GM19324 (cell line): ENCODE results near the gene TAF11L13.
"Not testable (repeated sequence)": the region's sequence is repeated elsewhere in the genome, so short reads cannot be mapped to it uniquely, and the experiment has no call there.

Source experiments
- ATAC-seq: cut with Tn5 transposase; IDR thresholded peaks from one replicate; pipeline ENCODE4 v1.9.1; 2021; ENCODE audit warnings: mild to moderate bottlenecking, moderate library complexity; ENCODE audit not compliant: unreplicated experiment, low FRiP score

Gene TAF11L13

DNA sequence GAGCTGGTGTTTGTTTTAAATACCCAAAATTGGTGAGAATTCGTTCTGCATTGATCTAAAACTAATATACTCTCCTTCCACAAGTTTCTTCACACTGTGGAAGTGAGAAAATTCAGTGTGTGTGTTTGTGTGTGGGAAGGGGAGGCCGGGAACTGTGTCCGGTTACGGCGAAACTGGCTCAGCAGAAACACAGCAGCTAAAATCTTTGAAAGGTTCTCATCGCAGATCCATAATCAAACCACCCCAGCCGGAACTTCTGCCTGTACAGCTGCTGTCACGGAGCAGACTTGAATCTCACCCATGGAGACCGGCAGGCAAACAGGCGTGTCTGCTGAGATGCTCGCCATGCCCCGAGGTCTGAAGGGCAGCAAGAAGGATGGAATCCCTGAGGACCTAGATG lies at the start of gene TAF11L13:
Gene TAF11L13, plus strand, starts transcription at position 301 of the 400 bp plus-strand sequence.
- not testable (repeated sequence) for ATAC-seq

DNA sequence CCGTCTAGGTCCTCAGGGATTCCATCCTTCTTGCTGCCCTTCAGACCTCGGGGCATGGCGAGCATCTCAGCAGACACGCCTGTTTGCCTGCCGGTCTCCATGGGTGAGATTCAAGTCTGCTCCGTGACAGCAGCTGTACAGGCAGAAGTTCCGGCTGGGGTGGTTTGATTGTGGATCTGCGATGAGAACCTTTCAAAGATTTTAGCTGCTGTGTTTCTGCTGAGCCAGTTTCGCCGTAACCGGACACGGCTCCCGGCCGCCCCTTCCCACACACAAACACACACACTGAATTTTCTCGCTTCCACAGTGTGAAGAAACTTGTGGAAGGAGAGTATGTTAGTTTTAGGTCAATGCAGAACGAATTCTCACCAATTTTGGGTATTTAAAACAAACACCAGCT lies 46.2 kb upstream of the TAF11L13 start, which contains the start of gene TAF11L7:
Gene TAF11L7, minus strand, starts transcription at position 101 of the 400 bp plus-strand sequence.
- not testable (repeated sequence) for ATAC-seq

DNA sequence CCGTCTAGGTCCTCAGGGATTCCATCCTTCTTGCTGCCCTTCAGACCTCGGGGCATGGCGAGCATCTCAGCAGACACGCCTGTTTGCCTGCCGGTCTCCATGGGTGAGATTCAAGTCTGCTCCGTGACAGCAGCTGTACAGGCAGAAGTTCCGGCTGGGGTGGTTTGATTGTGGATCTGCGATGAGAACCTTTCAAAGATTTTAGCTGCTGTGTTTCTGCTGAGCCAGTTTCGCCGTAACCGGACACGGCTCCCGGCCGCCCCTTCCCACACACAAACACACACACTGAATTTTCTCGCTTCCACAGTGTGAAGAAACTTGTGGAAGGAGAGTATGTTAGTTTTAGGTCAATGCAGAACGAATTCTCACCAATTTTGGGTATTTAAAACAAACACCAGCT lies 41.0 kb upstream of the TAF11L13 start, which contains the start of gene TAF11L8:
Gene TAF11L8, minus strand, starts transcription at position 101 of the 400 bp plus-strand sequence.
- not testable (repeated sequence) for ATAC-seq

DNA sequence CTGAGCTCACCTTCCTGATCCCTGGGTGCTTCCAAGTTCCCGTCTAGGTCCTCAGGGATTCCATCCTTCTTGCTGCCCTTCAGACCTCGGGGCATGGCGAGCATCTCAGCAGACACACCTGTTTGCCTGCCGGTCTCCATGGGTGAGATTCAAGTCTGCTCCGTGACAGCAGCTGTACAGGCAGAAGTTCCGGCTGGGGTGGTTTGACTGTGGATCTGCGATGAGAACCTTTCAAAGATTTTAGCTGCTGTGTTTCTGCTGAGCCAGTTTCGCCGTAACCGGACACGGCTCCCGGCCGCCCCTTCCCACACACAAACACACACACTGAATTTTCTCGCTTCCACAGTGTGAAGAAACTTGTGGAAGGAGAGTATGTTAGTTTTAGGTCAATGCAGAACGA lies 37.6 kb upstream of the TAF11L13 start, which contains the start of gene TAF11L9:
Gene TAF11L9, minus strand, starts transcription at position 140 of the 400 bp plus-strand sequence.
- ATAC-seq: not testable (repeated sequence)

DNA sequence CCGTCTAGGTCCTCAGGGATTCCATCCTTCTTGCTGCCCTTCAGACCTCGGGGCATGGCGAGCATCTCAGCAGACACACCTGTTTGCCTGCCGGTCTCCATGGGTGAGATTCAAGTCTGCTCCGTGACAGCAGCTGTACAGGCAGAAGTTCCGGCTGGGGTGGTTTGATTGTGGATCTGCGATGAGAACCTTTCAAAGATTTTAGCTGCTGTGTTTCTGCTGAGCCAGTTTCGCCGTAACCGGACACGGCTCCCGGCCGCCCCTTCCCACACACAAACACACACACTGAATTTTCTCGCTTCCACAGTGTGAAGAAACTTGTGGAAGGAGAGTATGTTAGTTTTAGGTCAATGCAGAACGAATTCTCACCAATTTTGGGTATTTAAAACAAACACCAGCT lies 34.2 kb upstream of the TAF11L13 start, which contains the start of gene TAF11L10:
Gene TAF11L10, minus strand, starts transcription at position 101 of the 400 bp plus-strand sequence.
- not testable (repeated sequence) for ATAC-seq

DNA sequence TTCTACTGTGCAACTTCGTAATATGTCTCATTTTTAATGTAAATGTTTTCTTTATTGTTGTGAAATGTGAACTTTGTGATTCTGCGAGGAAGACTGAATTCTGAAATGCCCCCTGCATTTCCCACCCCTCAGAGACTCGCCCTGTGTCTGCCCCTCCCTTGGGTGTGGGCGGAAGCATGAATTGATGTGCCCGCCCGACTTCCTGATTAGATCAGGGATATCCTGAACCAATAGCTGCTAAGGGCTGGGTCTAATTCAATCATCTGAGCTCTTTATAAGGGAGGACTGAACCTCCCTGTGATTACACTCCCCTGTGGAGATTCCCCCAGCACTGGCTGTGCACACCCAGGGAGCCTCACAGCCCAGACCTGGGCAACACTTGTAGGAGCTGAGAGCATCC lies 28.0 kb upstream of the TAF11L13 start, which contains the start of gene TAF11L11:
Gene TAF11L11, plus strand, starts transcription at position 304 of the 400 bp plus-strand sequence.
- not testable (repeated sequence) for ATAC-seq

DNA sequence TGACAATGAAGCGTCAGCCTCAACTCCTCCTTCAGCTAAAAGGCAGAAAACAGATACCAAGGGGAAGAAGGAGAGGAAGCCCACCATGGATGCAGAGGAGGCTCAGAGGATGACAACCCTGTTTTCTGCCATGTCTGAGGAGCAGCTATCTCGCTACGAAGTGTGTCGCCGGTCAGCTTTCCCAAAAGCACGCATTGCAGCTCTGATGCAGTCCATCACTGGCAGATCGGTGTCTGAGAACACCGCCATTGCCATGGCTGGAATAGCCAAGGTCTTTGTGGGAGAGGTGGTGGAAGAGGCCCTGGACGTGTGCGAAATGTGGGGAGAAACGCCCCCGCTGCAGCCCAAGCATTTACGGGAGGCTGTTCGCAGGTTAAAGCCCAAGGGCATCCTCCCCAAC lies 26.9 kb upstream of the TAF11L13 start:
- ATAC-seq: no peak

DNA sequence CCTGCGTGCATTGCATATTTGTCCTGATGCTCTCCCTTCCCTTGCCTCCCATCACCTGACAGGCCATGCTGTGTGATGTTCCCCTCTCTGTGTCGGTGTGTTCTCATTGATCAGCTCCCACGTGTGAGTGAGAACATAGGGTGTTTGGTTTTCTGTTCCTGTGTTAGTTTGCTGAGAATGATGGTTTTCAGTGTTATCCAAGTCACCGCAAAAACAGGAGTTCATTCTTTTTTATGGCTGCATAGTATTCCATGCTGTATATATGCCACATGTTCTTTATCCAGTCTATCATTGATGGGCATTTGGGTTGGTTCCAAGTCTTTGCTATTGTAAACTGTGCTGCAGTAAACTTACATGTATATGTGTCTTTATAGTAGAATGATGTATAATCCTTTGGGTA lies 24.4 kb upstream of the TAF11L13 start:
- ATAC-seq: not testable (repeated sequence)

DNA sequence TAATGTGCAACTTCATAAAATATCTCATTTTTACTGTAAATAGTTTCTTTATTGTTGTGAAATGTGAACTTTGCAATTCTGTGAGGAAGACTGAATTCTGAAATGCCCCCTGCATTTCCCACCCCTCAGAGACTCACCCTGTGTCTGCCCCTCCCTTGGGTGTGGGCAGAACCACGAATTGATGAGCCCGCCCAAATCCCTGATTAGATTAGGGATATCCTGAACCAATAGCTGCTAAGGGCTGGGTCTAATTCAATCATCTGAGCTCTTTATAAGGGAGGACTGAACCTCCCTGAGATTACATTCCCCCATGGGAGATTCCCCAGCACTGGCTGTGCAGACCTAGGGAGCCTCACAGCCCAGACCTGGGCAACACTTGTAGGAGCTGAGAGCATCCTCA lies 21.8 kb upstream of the TAF11L13 start, which contains the start of gene TAF11L12:
Gene TAF11L12, plus strand, starts transcription at position 301 of the 400 bp plus-strand sequence.
- not testable (repeated sequence) for ATAC-seq

DNA sequence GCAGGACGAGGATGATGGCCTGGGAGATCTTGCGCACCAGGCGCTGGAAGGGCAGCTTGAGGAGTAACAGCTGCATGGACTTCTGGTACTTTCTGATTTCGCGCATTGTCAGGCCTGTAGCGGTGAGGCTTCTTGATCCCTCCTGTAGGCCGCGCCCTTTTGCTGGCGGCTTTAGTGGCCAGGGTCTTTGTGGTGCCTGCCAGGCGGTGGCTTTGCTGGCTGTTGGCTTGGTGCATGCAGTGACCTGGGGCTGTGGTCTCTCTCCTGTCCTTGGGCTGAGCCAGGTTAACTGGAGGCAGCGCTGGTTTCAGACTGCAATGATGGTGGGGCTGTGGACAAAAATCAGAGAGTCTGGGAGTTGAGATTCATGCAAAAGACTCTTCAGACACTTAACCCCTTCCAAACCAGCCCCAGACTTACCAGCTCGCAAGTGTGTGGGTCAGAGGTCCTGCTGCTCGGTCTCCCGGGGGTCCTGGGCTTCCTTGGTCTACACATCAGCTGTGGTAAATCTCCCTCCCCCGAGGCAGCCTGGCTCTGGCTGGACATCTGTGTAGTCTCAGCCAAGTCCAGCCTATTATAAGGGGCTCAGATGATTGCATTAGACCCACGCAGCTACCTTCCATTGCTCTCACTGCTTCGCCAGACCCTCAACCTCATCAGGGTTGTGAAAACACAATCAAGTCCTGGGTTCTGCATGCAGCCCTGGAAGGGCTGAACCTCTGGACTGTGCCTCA lies 16.8 kb upstream of the TAF11L13 start:
- no peak for ATAC-seq

DNA sequence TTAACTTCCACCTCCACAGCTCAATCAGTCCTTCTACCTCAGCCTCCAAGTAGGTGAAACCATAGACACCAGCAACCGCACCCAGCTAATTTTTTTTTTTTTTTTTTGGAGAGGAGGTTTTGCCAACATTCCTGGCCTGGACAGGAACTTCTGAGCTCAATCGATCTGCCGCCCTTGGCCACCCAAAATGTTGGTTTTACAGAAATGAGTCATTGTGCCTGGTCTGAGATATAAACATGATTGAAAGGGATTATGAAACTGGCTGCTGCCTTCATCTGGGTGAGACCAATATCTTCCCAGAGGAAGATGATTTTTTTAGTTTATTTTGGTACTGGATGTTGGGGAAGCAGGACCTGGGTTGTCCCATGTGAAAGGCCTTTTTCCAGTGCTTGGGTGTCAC lies 12.5 kb upstream of the TAF11L13 start:
- no peak for ATAC-seq

DNA sequence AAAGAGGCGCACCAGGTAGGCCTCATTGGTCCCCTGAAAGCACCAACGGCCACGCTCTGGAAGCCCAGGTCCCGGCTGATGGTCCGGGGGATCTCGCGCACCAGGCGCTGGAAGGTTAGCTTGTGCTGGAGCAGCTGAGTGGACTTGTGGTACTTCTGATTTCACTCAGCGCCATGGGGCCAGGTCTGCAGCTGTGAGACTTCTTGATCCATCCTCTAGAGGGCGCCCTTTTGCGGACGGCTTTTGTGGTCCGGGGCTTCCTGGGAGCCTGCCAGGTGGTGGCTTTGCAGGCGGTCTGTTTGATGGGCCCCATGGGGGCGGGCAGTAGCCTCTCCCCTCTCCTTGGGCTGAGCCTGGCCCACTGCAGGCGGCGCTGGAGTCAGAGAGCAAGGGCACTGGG lies 11.3 kb upstream of the TAF11L13 start:
- no peak for ATAC-seq

DNA sequence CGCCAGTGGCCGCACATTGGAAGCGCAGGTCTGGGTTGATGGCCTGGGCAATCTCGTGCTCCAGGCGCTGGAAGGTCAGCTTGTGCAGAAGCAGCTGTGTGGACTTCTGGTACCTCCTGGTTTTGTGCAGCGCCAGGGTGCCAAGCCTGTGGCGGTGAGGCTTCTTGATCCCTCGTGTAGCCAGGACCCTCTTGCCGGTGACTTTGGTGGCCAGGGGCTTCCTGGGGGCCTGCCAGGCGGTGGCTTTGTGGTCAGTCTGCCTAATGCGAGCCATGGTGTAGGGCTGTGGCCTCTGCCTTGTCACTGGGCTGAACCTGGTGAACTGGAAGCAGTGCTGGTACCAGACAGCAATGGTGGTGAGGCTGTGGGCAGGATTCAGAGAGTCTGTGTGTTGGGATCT lies 6.2 kb upstream of the TAF11L13 start:
- ATAC-seq: no peak

DNA sequence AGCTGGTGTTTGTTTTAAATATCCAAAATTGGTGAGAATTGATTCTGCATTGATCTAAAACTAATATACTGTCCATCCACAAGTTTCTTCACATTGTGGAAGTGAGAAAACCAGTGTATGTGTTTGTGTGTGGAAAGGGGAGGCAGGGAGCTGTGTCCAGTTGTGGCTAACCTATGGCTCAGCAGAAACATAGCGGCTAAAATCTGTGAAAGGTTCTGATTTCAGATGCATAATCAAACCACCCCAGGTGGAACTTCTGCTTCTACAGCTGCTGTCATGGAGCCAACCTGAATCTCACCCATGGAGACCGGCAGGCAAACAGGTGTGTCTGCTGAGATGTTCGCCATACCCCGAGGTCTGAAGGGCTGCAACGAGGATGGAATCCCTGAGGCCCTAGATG lies 2.3 kb downstream of the TAF11L13 start, which contains the start of gene TAF11L14:
Gene TAF11L14, plus strand, starts transcription at position 301 of the 400 bp plus-strand sequence.
- no peak for ATAC-seq

DNA sequence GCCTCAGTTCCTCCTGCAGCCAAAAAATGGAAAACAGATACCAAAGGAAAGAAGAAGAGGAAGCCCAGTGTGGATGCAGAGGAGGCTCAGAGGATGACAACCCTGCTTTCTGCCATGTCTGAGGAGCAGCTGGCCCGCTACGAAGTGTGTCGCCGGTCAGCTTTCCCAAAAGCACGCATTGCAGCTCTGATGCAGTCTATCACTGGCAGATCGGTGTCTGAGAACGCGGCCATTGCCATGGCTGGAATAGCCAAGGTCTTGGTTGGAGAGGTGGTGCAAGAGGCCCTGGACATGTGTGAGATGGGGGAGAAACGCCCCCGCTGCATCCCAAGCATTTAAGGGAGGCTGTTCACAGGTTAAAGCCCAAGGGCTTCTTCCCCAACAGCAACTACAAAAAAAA lies 17.3 kb downstream of the TAF11L13 start:
- ATAC-seq: not testable (repeated sequence)

DNA sequence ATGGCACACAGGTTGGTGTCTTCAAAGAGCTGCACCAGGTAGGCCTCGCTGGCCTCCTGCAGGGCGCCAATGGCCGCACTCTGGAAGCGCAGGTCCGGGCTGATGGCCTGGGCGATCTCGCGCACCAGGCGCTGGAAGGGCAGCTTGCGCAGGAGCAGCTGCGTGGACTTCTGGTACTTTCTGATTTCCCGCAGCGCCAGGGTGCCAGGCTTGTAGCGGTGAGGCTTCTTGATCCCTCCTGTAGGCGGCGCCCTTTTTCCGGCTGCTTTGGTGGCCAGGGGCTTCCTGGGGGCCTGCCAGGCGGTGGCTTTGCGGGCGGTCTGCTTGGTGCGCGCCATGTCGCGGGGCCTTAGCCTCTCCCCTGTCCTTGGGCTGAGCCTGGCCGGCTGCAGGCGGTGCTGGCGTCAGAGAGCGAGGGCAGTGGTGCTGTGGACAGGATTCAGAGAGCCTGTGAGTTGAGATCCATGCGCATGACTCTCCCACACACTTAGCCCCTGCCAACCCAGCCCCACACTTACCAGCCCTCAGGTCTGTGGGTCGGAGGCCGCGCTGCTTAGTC lies 23.4 kb downstream of the TAF11L13 start:
- ATAC-seq: not testable (repeated sequence)

DNA sequence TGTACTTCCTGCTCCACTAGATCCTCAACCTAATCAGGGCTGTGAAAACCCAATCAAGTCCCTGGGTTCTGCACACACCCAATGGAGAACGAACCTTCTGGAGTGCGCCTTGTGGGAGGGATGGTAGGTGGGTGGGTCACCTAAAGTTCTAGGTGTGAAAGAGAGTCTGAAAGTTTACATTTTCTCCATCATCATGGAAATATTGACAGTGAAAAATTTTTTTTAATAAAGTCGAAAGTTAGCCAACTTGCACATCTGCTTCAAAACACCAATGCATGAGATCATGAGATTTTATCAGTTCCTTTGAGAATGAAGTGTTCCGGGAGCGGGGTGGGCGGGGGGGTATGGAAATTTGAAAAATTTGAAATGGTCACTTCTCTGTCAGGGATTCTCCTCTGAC lies 24.0 kb downstream of the TAF11L13 start:
- ATAC-seq: no peak

DNA sequence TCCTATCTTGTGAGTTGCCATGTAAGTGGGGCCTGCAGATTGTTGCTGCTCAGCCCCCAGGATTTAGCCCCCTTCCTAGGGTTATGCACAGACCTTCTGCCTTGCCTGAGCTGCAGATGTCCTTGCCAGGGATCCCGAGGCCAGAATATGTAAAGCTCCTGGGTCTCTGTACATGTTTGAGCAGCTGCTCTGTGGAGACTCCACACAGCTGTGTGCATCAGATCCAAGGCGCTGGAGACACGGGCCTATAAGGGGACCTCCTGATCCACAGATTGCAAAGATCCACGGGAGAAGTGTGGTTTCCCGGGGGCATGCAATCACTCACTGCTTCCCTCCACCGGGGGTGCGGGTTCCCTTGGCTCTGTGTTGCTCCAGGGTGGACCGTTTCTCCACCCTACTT lies 31.3 kb downstream of the TAF11L13 start:
- no peak for ATAC-seq

DNA sequence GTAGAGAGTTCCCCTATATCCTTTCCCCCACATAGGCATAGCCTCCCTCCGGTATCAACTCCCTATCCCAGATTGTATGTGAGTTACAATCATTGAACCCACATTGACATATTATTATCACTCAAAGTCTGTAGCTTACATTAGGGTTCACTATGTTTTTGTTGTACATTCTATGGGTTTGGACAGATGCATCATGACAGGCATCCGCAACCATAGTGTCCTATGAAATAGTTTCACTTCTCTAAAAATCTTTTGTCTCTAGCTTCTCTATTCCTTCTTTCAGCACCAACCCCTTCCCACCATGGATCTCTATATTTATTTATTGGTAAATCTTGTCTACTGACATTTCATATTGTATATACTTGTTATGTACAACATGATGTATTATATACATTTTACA lies 33.9 kb downstream of the TAF11L13 start:
- no peak for ATAC-seq

DNA sequence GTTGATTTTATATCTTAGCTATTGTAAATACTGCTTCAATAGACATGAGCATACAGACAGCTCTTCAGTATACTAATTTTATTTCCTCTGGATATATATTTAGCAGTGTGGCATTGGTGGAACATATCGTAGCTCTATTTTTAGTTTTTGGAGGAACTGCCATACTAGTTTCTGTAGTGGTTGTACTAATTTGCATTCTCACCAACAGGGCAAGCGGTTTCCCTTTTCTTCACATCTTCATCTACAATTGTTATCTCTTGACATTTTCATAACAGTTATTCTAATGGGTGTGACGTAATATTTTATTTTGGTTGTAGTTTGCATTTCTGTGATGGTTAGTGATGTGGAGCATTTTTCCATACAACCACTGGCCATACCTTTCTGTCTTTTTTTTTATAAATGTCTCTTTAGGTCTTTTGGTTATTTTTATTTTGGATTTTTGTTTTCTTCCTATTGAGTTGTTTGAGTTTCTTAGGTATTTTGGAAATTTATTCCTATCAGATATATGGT lies 34.9 kb downstream of the TAF11L13 start:
- no peak for ATAC-seq

DNA sequence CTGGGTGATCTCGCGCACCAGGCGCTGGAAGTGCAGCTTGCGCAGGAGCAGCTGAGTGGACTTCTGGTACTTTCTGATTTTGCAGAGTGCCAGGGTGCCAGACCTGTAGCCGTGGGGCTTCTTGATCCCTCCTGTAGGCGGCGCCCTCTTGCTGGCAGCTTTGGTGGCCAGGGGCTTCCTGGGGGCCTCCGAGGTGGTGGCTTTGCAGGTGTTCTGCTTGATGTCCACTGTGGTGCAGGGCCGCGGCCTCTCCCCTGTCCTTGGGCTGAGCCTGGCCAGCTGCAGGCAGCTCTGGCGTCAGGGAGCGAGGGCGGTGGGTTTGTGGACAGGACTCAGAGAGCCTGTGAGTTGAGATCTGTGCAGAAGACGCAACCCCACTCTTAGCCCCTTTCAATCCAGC lies 38.5 kb downstream of the TAF11L13 start:
- ATAC-seq: no peak
